ENCODE results near the gene BNC2. TPM values are rescaled to one million over a fixed set of nuclear protein-coding genes. Genes with fewer than 3 reads are reported as not detected.

Gene BNC2
- total RNA-seq, 2 experiments from 2014 or later, result not detected

DNA sequence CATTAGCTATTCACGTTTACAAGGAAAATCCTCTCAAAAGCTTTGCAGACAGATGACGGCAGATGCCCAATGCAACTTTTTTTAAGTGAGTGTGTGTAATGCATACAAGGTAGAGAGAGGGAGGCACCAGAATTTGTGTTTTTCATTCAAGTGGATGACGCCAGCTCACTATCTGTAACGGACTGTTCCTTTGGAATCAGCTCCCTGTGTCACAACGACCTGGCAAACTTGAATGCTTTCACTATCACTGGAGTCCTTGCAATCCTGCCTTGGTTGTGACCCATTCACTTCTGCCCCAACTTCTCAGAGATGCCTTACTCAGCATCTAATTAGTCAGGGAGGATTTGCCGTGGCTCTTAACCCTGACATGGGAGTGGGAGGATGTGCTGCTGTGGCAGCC, 148.5 kb downstream of the BNC2 start:
- Histone ChIP-seq H3K4me2 (ENCODE audit: low read length) (no peak overlapping the region), H3K9me2 (ENCODE audit: insufficient read depth, low read length) (no peaks in the 10 kb centered on the region), H3K36me3 (ENCODE audit: insufficient read depth, low read length) (no peaks in the 10 kb centered on the region), H3K79me2 (ENCODE audit: insufficient read depth, low read depth, low read length) (no peaks in the 10 kb centered on the region), H3K4me3 (ENCODE audit: low read depth, low read length, poor library complexity, severe bottlenecking) (no peak overlapping the region), H3K4me1 (ENCODE audit: insufficient read depth, low read length, poor library complexity, severe bottlenecking) (no peaks in the 10 kb centered on the region), H3K27ac (ENCODE audit: low read depth, low read length, poor library complexity, severe bottlenecking) (no peak overlapping the region), H4K20me1 (ENCODE audit: insufficient read depth, low read length) (no peaks in the 10 kb centered on the region), H3K9me3 (ENCODE audit: low read length) (no peaks in the 10 kb centered on the region), H2AFZ (ENCODE audit: low read length) (no peak overlapping the region)
- intact Hi-C loops (cut with micrococcal nuclease; ENCODE audit: unreplicated experiment), result no loop called here
- TF ChIP-seq EZH2phosphoT487 (IDR thresholded peaks at IDR 0.05; ENCODE audit: borderline replicate concordance, low read depth, low read length), result no peak
- TF ChIP-seq, protein P1, sequence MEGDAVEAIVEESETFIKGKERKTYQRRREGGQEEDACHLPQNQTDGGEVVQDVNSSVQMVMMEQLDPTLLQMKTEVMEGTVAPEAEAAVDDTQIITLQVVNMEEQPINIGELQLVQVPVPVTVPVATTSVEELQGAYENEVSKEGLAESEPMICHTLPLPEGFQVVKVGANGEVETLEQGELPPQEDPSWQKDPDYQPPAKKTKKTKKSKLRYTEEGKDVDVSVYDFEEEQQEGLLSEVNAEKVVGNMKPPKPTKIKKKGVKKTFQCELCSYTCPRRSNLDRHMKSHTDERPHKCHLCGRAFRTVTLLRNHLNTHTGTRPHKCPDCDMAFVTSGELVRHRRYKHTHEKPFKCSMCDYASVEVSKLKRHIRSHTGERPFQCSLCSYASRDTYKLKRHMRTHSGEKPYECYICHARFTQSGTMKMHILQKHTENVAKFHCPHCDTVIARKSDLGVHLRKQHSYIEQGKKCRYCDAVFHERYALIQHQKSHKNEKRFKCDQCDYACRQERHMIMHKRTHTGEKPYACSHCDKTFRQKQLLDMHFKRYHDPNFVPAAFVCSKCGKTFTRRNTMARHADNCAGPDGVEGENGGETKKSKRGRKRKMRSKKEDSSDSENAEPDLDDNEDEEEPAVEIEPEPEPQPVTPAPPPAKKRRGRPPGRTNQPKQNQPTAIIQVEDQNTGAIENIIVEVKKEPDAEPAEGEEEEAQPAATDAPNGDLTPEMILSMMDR (conservative IDR thresholded peaks at IDR 0.05; ENCODE audit: low read length), result no peak
- no TSS peak for BruUV-seq (replicated peaks)
- ChIA-PET POLR2A (no interaction called here), CTCF (ENCODE audit: unreplicated experiment) (no interaction called here)
- no peak for DNase-seq (ENCODE audit: low spot score)

DNA sequence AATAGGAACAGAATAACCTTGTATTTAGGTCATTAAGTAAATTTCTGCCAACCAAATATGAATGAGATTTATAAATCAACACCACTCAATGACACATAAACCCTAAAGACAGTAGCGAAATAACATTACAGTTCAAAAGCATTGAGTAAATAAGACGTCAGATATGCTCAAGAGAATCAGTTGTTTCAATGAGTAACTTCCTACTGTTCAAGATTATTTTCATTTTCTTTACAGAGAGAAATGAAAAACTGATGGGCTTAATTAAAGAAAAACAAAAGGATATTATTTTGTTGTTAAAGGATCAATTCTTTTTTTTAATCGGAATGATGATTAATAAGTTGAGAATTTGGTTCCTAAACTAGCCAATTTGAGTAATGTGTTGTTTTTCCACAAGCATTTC, 150.1 kb downstream of the BNC2 start:
- DNase-seq (ENCODE audit: low spot score), result no peak
- intact Hi-C loops (cut with micrococcal nuclease; ENCODE audit: unreplicated experiment), result no loop called here
- Histone ChIP-seq H3K4me1 (ENCODE audit: insufficient read depth, low read length, poor library complexity, severe bottlenecking) (no peaks in the 10 kb centered on the region), H3K27ac (ENCODE audit: low read depth, low read length, poor library complexity, severe bottlenecking) (no peak overlapping the region), H3K4me2 (ENCODE audit: low read length) (no peak overlapping the region), H2AFZ (ENCODE audit: low read length) (no peak overlapping the region), H3K9me3 (ENCODE audit: low read length) (no peaks in the 10 kb centered on the region), H4K20me1 (ENCODE audit: insufficient read depth, low read length) (no peaks in the 10 kb centered on the region), H3K4me3 (ENCODE audit: low read depth, low read length, poor library complexity, severe bottlenecking) (no peak overlapping the region), H3K9me2 (ENCODE audit: insufficient read depth, low read length) (no peaks in the 10 kb centered on the region), H3K36me3 (ENCODE audit: insufficient read depth, low read length) (no peaks in the 10 kb centered on the region), H3K79me2 (ENCODE audit: insufficient read depth, low read depth, low read length) (no peaks in the 10 kb centered on the region)
- TF ChIP-seq, protein P1 (conservative IDR thresholded peaks at IDR 0.05; ENCODE audit: low read length), result no peak
- TF ChIP-seq EZH2phosphoT487 (IDR thresholded peaks at IDR 0.05; ENCODE audit: borderline replicate concordance, low read depth, low read length), result no peak
- ChIA-PET CTCF (ENCODE audit: unreplicated experiment) (no interaction called here), POLR2A (no interaction called here)
- no TSS peak for BruUV-seq (replicated peaks)

DNA sequence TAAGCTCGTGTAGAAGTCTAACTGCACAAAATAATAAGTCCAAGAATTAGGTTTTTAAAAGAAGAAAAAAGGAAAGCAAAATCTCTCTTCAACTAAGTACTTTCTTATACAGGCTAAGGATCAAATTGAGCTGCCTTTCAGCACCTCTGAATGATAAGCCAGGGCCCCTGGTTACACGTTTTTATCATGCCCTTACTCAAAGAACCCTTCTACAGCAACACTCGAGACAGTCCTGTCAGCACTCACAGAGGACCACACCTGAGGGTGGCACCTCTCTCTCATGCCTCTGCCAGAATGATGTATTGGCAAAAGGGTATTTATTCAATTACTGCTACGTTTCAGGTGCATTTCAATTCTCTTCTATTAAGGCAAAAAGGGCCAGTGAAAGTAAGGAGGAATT, 150.5 kb downstream of the BNC2 start:
- Histone ChIP-seq H2AFZ (ENCODE audit: low read length) (no peak overlapping the region), H3K36me3 (ENCODE audit: insufficient read depth, low read length) (no peaks in the 10 kb centered on the region), H4K20me1 (ENCODE audit: insufficient read depth, low read length) (no peaks in the 10 kb centered on the region), H3K4me3 (ENCODE audit: low read depth, low read length, poor library complexity, severe bottlenecking) (no peak overlapping the region), H3K4me1 (ENCODE audit: insufficient read depth, low read length, poor library complexity, severe bottlenecking) (no peaks in the 10 kb centered on the region), H3K9me3 (ENCODE audit: low read length) (no peaks in the 10 kb centered on the region), H3K9me2 (ENCODE audit: insufficient read depth, low read length) (no peaks in the 10 kb centered on the region), H3K4me2 (ENCODE audit: low read length) (no peak overlapping the region), H3K27ac (ENCODE audit: low read depth, low read length, poor library complexity, severe bottlenecking) (no peak overlapping the region), H3K79me2 (ENCODE audit: insufficient read depth, low read depth, low read length) (no peaks in the 10 kb centered on the region)
- ChIA-PET POLR2A (no interaction called here), CTCF (ENCODE audit: unreplicated experiment) (no interaction called here)
- no peak for TF ChIP-seq EZH2phosphoT487 (IDR thresholded peaks at IDR 0.05; ENCODE audit: borderline replicate concordance, low read depth, low read length)
- TF ChIP-seq, protein P1 (conservative IDR thresholded peaks at IDR 0.05; ENCODE audit: low read length), result no peak
- intact Hi-C loops (cut with micrococcal nuclease; ENCODE audit: unreplicated experiment), result no loop called here
- no peak for DNase-seq (ENCODE audit: low spot score)
- no TSS peak for BruUV-seq (replicated peaks)

Measured in OCI-LY7 (cell line).